A549 (cell line): ENCODE results near the gene UQCC2.

Source experiments
- CHD4 ChIP-seq: fragments of 200-600 bp; sonication (generic); IDR thresholded peaks from 2 replicates; pipeline ENCODE4 v1.6.1; 2016; ENCODE audit warnings: antibody characterized with exemption, mild to moderate bottlenecking, borderline replicate concordance
- CTCF ChIP-seq: fragments of >200 bp; sonication (Bioruptor Twin); formaldehyde crosslinking; IDR thresholded peaks from 3 replicates; pipeline ENCODE4 v1.5.1; 2016
- EP300 ChIP-seq, 2 experiments: fragments of >200 bp; sonication (Bioruptor Twin); formaldehyde crosslinking; IDR thresholded peaks; 2 replicates in 1 of 2; 3 replicates in 1 of 2; pipeline ENCODE4 v1.6.1; 2016 to 2017
- HDAC2 ChIP-seq: fragments of 200-600 bp; sonication (generic); IDR thresholded peaks from 2 replicates; pipeline ENCODE4 v1.6.1; 2016
- HOXA7 ChIP-seq: fragments of 250-450 bp; sonication (Bioruptor Pico); IDR thresholded peaks from 2 replicates; pipeline ENCODE4 v1.5.0; 2020; ENCODE audit warnings: mild to moderate bottlenecking, moderate library complexity
- JUNB ChIP-seq: fragments of >200 bp; sonication (Bioruptor Twin); formaldehyde crosslinking; IDR thresholded peaks from 2 replicates; pipeline ENCODE4 v1.6.1; 2016
- MAX ChIP-seq: IDR thresholded peaks from 2 replicates; pipeline ENCODE4 v1.6.1; 2012
- POLR2A ChIP-seq: IDR thresholded peaks from 2 replicates; pipeline ENCODE4 v1.6.1; 2012; ENCODE audit warnings: mild to moderate bottlenecking, low read length
- REST ChIP-seq: fragments of 200-600 bp; sonication (generic); IDR thresholded peaks from 2 replicates; pipeline ENCODE4 v1.6.1; 2016; ENCODE audit warnings: antibody characterized with exemption, mild to moderate bottlenecking, moderate library complexity
- SMC3 ChIP-seq: fragments of >200 bp; sonication (Bioruptor Twin); formaldehyde crosslinking; IDR thresholded peaks from 3 replicates; pipeline ENCODE4 v1.6.1; 2018; ENCODE audit warnings: inconsistent platforms
- USF2 ChIP-seq: fragments of 450-650 bp; IDR thresholded peaks from 2 replicates; pipeline ENCODE4 v1.6.1; 2014; ENCODE audit warnings: antibody characterized with exemption

- TF ChIP-seq POLR2A (no peak), HDAC2 (no peak), CTCF (peak; percentile 38; the same call in 2 of the 3 replicates), HOXA7 (CRISPR knock-in tag) (no peak), SMC3 (peak; percentile 69), EP300 (IDR thresholded peaks at IDR 0.05) (no peak), CHD4 (no peak), JUNB (peak; percentile 48), REST (no peak), MAX (no peak), USF2 (no peak)
Observed at GRCh38 chr6:33672808-33673207, 38.7 kb downstream of the UQCC2 start.
